Activated CD4-positive, alpha-beta T cell treated with anti-CD3 and anti-CD28 coated beads, Interleukin-2, Interleukin-4, amounts not matched to agents 100 ng/mL and 50 ng/mL, durations not matched to agents 16 hours and 8 hours (primary cell): ENCODE measurements around the gene TANC1.
A peak's percentile ranks its signal among the peaks of the same experiment; 100 is the strongest.

Experiments
- DNase-seq: peaks from one replicate; pipeline ENCODE4 v3.0.0-alpha.2; 2020; ENCODE audit warnings: low spot score

The TANC1 gene

GRCh38 chr2:158968396-158969161, at the start of gene TANC1:
Gene TANC1 (plus strand): TSS chr2:158968640. CDS start chr2:159065911, 97,271 bp downstream.
- DNase-seq: peak; percentile 72

- DNase-seq: no peak
These were observed 46.6 kb upstream of the TANC1 start for GRCh38 chr2:158921599-158922408.

- DNase-seq: no peak
These were observed 45.8 kb upstream of the TANC1 start for GRCh38 chr2:158922601-158923000.

- no peak for DNase-seq
These were observed 45.3 kb upstream of the TANC1 start for GRCh38 chr2:158923180-158923594.

GRCh38 chr2:158923641-158924040, 44.8 kb upstream of the TANC1 start:
- no peak for DNase-seq

- DNase-seq: no peak
These were observed 41.9 kb upstream of the TANC1 start for GRCh38 chr2:158926478-158926948.

- DNase-seq: no peak
These were observed 39.9 kb upstream of the TANC1 start for GRCh38 chr2:158928515-158928914.

- DNase-seq: no peak
These were observed 39.5 kb upstream of the TANC1 start for GRCh38 chr2:158928965-158929364.

GRCh38 chr2:158931572-158931971, 36.9 kb upstream of the TANC1 start:
- DNase-seq: no peak

GRCh38 chr2:158932131-158932645, 36.3 kb upstream of the TANC1 start:
- DNase-seq: no peak

- no peak for DNase-seq
These were observed 34.3 kb upstream of the TANC1 start for GRCh38 chr2:158934170-158934569.

- DNase-seq: no peak
These were observed 32.8 kb upstream of the TANC1 start for GRCh38 chr2:158935617-158936016.

GRCh38 chr2:158936978-158937377, 31.5 kb upstream of the TANC1 start:
- DNase-seq: no peak

- no peak for DNase-seq
These were observed 28.1 kb upstream of the TANC1 start for GRCh38 chr2:158940356-158940755.

GRCh38 chr2:158943973-158944372, 24.5 kb upstream of the TANC1 start:
- DNase-seq: no peak

- DNase-seq: no peak
These were observed 19.3 kb upstream of the TANC1 start for GRCh38 chr2:158948964-158949699.

- no peak for DNase-seq
These were observed 15.0 kb upstream of the TANC1 start for GRCh38 chr2:158953454-158953853.

GRCh38 chr2:158953926-158954763, 14.3 kb upstream of the TANC1 start:
- DNase-seq: peak; percentile 17

- no peak for DNase-seq
These were observed 12.5 kb upstream of the TANC1 start for GRCh38 chr2:158955842-158956365.

- no peak for DNase-seq
These were observed 10.1 kb upstream of the TANC1 start for GRCh38 chr2:158958365-158958764.

GRCh38 chr2:158960193-158960592, 8.2 kb upstream of the TANC1 start:
- DNase-seq: no peak
